Endothelial cell of umbilical vein (primary cell): ENCODE data around the gene TEX48. TPM values are rescaled to one million over a fixed set of nuclear protein-coding genes. Genes with fewer than 3 reads are reported as not detected.

Source experiments
- BruUV-seq: library from RNA; stranded (reverse); fragments of 400-500 nt; replicated peaks from 2 replicates; lab custom pipeline; 2021; lab: Mats Ljungman, UMichigan
- CTCF ChIA-PET: fragments of 300-600, 350-600 bp; sonication (Branson Sonifier 250); formaldehyde crosslinking; loops from one replicate; lab custom pipeline; 2021; ENCODE audit warnings: antibody characterized with exemption, inconsistent platforms; lab: Charles Lee
- POLR2A ChIA-PET: fragments of 300-600, 350-600 bp; sonication (Branson Sonifier 250); formaldehyde crosslinking; loops from one replicate; lab custom pipeline; 2021; ENCODE audit warnings: antibody characterized with exemption, inconsistent platforms; lab: Charles Lee
- DNase-seq: peaks from one replicate; pipeline ENCODE4 v3.0.0-alpha.2; 2011; ENCODE audit warnings: low read depth, low spot score
- FAIRE-seq: peaks from 2 replicates; lab custom pipeline; 2011; peaks lifted over from hg19 to GRCh38; lab: Jason Lieb, UNC
- H2AFZ ChIP-seq: 2 replicates; pipeline ENCODE4 v1.6.0; 2012; ENCODE audit warnings: low read depth, low read length, control low read depth, inconsistent platforms
- H3K27ac ChIP-seq: 2 replicates; pipeline ENCODE4 v1.5.1; 2011; ENCODE audit warnings: low read depth, mild to moderate bottlenecking, control low read depth, low read length, moderate library complexity; ENCODE audit not compliant: insufficient read depth
- H3K27me3 ChIP-seq, 2 experiments: 2 replicates each; pipeline versions ENCODE4 v1.6.0 to v1.6.1; 2011; ENCODE audit warnings: low read length in 2 of 2, mixed read lengths in 1 of 2; ENCODE audit not compliant: control insufficient read depth in 2 of 2, insufficient read depth in 2 of 2
- H3K36me3 ChIP-seq, 2 experiments: 2 replicates in 1 of 2; 3 replicates in 1 of 2; pipeline ENCODE4 v1.5.1; 2011; ENCODE audit warnings: low read length in 2 of 2, mild to moderate bottlenecking in 1 of 2, moderate library complexity in 1 of 2; ENCODE audit not compliant: control insufficient read depth in 2 of 2, insufficient read depth in 2 of 2; ENCODE audit errors: extremely low read depth in 1 of 2
- H3K4me1 ChIP-seq: 3 replicates; pipeline ENCODE4 v1.5.1; 2011; ENCODE audit warnings: mild to moderate bottlenecking, low read length; ENCODE audit not compliant: control insufficient read depth, insufficient read depth; ENCODE audit errors: extremely low read depth
- H3K4me2 ChIP-seq: 2 replicates; pipeline ENCODE4 v1.6.1; 2011; ENCODE audit warnings: low read length, control low read depth, mixed read lengths; ENCODE audit not compliant: insufficient read depth
- H3K4me3 ChIP-seq, 3 experiments: fragments of 200-600 bp in 1 of 3; sonication (generic), shearing (Covaris generic) in 1 of 3; replicated peaks in 1 of 3; 2 replicates each; pipeline ENCODE4 v1.5.1; 2011 to 2016; ENCODE audit warnings: control low read depth in 3 of 3, low read length in 3 of 3, mild to moderate bottlenecking in 2 of 3, inconsistent platforms in 1 of 3, low read depth in 1 of 3, moderate library complexity in 1 of 3; ENCODE audit not compliant: insufficient read depth in 1 of 3
- H3K79me2 ChIP-seq: 2 replicates; pipeline ENCODE4 v1.6.0; 2012; ENCODE audit warnings: low read length, inconsistent platforms; ENCODE audit not compliant: control insufficient read depth, insufficient read depth
- H3K9ac ChIP-seq: replicated peaks from 2 replicates; pipeline ENCODE3; 2011; ENCODE audit warnings: low read length, control low read depth; ENCODE audit not compliant: insufficient read depth; ENCODE audit errors: extremely low read depth
- H3K9me1 ChIP-seq: replicated peaks from 3 replicates; pipeline ENCODE4 v1.6.0; 2011; ENCODE audit warnings: mild to moderate bottlenecking, low read length; ENCODE audit not compliant: control insufficient read depth, insufficient read depth; ENCODE audit errors: extremely low read depth
- H3K9me3 ChIP-seq: replicated peaks from 2 replicates; pipeline ENCODE4 v1.5.1; 2012; ENCODE audit warnings: low read length, inconsistent platforms; ENCODE audit not compliant: control insufficient read depth, insufficient read depth
- H4K20me1 ChIP-seq: replicated peaks from 2 replicates; pipeline ENCODE3; 2011; ENCODE audit warnings: mild to moderate bottlenecking, low read length; ENCODE audit not compliant: control insufficient read depth, insufficient read depth; ENCODE audit errors: extremely low read depth
- EZH2 ChIP-seq: IDR thresholded peaks from 2 replicates; pipeline ENCODE4 v1.6.1; 2012; ENCODE audit warnings: borderline replicate concordance, low read depth, mild to moderate bottlenecking, moderate library complexity, low read length, inconsistent platforms; ENCODE audit not compliant: severe bottlenecking
- FOS ChIP-seq: IDR thresholded peaks from 2 replicates; pipeline ENCODE4 v1.6.1; 2011; ENCODE audit warnings: mild to moderate bottlenecking, low read length, moderate library complexity, borderline replicate concordance; ENCODE audit not compliant: insufficient read depth
- GATA2 ChIP-seq: IDR thresholded peaks from 2 replicates; pipeline ENCODE4 v1.7.0; 2011; ENCODE audit warnings: low read depth, mild to moderate bottlenecking, moderate library complexity, mixed read lengths, low read length; ENCODE audit not compliant: insufficient read length, insufficient read depth
- JUN ChIP-seq: IDR thresholded peaks from 2 replicates; pipeline ENCODE4 v1.6.1; 2011; ENCODE audit warnings: borderline replicate concordance, low read depth; ENCODE audit not compliant: insufficient read length, insufficient read depth
- MYC ChIP-seq: IDR thresholded peaks from one replicate; pipeline ENCODE4 v1.6.1; 2011; ENCODE audit warnings: mild to moderate bottlenecking, low read depth, low read length
- POLR2A ChIP-seq: IDR thresholded peaks from 2 replicates; pipeline ENCODE4 v1.6.1; 2012; ENCODE audit warnings: low read depth, mild to moderate bottlenecking, control low read depth, low read length
- POLR2AphosphoS5 ChIP-seq: IDR thresholded peaks from 2 replicates; pipeline ENCODE4 v1.6.1; 2012; ENCODE audit warnings: low read depth, mild to moderate bottlenecking, control low read depth, low read length, moderate library complexity; ENCODE audit not compliant: insufficient read depth
- dilution Hi-C: fragments of 300-500 bp; cut with MboI; formaldehyde crosslinking; loops from one replicate; pipeline ENCODE4 v1.15.0; 2019; ENCODE audit warnings: low sequenced_read_pairs; ENCODE audit not compliant: extremely low pct_ligation_motif_present
- intact Hi-C: fragments of 100-400 bp; cut with micrococcal nuclease; formaldehyde crosslinking; loops from one replicate; pipeline ENCODE4 v1.10.0; 2022
- polyA plus RNA-seq, 4 experiments: library from polyadenylated mRNA; depleted of rRNA in 3 of 4; stranded (reverse) in 3 of 4; unstranded in 1 of 4; fragments of >200 nt; gene quantifications; 2 replicates each; pipeline versions ENCODE4 v1.2.1 to v1.2.3, GENCODE V29; 2011 to 2012; ENCODE audit warnings: missing spikeins in 1 of 4
- total RNA-seq: library from RNA; stranded (reverse); gene quantifications from 2 replicates; pipeline ENCODE4 v1.2.3, GENCODE V29; 2021
- TF ChIP-seq, protein P1 (sequence below), 2 donors: IDR thresholded peaks; 1 replicate in 1 of 2; 2 replicates in 1 of 2; pipeline ENCODE4 v1.5.1; 2011; ENCODE audit warnings: low read length in 2 of 2, mild to moderate bottlenecking in 2 of 2, moderate library complexity in 2 of 2, control low read depth in 1 of 2, inconsistent platforms in 1 of 2, low read depth in 1 of 2; ENCODE audit not compliant: insufficient read depth in 1 of 2; ENCODE audit errors: extremely low read depth in 1 of 2
- TF ChIP-seq, protein P2 (sequence below): IDR thresholded peaks from 2 replicates; pipeline ENCODE4 v1.6.1; 2011; ENCODE audit not compliant: insufficient read depth, insufficient read length

The TEX48 gene
- total and polyA plus RNA-seq, 2 donors (not counting 3 experiments of a cell fraction or from before 2014, with no cell fraction given): not detected

- Histone ChIP-seq H3K9ac (no peak overlapping the region), H3K4me3 (no peak overlapping the region), H3K9me1 (no peaks in the 10 kb centered on the region), H3K27ac (no peak overlapping the region), H3K36me3 (no peaks in the 10 kb centered on the region), H3K79me2 (no peaks in the 10 kb centered on the region), H3K9me3 (no peaks in the 10 kb centered on the region), H3K4me1 (no peaks in the 10 kb centered on the region), H3K27me3 (peaks cover 5% of the 10 kb centered on the region in 2 experiments), H2AFZ (no peak overlapping the region), H4K20me1 (no peaks in the 10 kb centered on the region), H3K4me2 (no peak overlapping the region)
- FAIRE-seq (no peak), DNase-seq (no peak)
- ChIA-PET POLR2A (no interaction called here), CTCF (no interaction called here)
- intact Hi-C loops: no loop called here
- dilution Hi-C loops: no loop called here
- TF ChIP-seq POLR2A (no peak), EZH2 (no peak), JUN (no peak), POLR2AphosphoS5 (no peak), MYC (no peak), GATA2 (no peak), FOS (no peak)
- TF ChIP-seq, protein P1, sequence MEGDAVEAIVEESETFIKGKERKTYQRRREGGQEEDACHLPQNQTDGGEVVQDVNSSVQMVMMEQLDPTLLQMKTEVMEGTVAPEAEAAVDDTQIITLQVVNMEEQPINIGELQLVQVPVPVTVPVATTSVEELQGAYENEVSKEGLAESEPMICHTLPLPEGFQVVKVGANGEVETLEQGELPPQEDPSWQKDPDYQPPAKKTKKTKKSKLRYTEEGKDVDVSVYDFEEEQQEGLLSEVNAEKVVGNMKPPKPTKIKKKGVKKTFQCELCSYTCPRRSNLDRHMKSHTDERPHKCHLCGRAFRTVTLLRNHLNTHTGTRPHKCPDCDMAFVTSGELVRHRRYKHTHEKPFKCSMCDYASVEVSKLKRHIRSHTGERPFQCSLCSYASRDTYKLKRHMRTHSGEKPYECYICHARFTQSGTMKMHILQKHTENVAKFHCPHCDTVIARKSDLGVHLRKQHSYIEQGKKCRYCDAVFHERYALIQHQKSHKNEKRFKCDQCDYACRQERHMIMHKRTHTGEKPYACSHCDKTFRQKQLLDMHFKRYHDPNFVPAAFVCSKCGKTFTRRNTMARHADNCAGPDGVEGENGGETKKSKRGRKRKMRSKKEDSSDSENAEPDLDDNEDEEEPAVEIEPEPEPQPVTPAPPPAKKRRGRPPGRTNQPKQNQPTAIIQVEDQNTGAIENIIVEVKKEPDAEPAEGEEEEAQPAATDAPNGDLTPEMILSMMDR (IDR thresholded peaks at IDR 0.05; ENCODE audit: extremely low read depth in 1 of 2, insufficient read depth in 1 of 2, low read depth in 1 of 2, low read length in 2 of 2): no peak
- TF ChIP-seq, protein P2, sequence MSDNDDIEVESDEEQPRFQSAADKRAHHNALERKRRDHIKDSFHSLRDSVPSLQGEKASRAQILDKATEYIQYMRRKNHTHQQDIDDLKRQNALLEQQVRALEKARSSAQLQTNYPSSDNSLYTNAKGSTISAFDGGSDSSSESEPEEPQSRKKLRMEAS: no peak
- no TSS peak for BruUV-seq
Observed at GRCh38 chr9:114719290-114719689, 37.3 kb upstream of the TEX48 start.
